Thyroid gland (tissue), 4 donors: ENCODE results near the gene GPR82.

Experiments
- CTCF ChIP-seq, 6 experiments: fragments of 200-600 bp in 3 of 6; fragments of 450-650 bp in 3 of 6; sonication (generic) in 3 of 6; IDR thresholded peaks; one replicate each; pipeline ENCODE4 v1.5.1; 2016 to 2019; ENCODE audit warnings: antibody characterized with exemption in 6 of 6, mild to moderate bottlenecking in 2 of 6, inconsistent platforms in 1 of 6, moderate library complexity in 1 of 6
- POLR2A ChIP-seq, 2 donors: fragments of 450-650 bp; IDR thresholded peaks; one replicate each; pipeline ENCODE4 v1.6.1; 2017; ENCODE audit warnings: antibody characterized with exemption in 2 of 2, mild to moderate bottlenecking in 2 of 2, moderate library complexity in 1 of 2

GRCh38 chrX:41779030-41779564, 55.1 kb downstream of the GPR82 start:
- TF ChIP-seq CTCF (IDR thresholded peaks at IDR 0.05), result no peak
- TF ChIP-seq POLR2A (IDR thresholded peaks at IDR 0.05), result no peak
